ENCODE results near the gene TTC36.

Gene TTC36

GRCh38 chr11:118529584-118530175 is 2.4 kb downstream of the TTC36 start:
- no peak overlapping the region for H3K9ac ChIP-seq (ENCODE audit: insufficient read length)
- TF ChIP-seq EZH2 (IDR thresholded peaks at IDR 0.05) (no peak), FOXP2 (optimal IDR thresholded peaks at IDR 0.05; ENCODE audit: control extremely low read depth, extremely low read length, insufficient read depth) (no peak), POLR2AphosphoS5 (IDR thresholded peaks at IDR 0.05; ENCODE audit: borderline replicate concordance, low read depth, low read length) (no peak)
- no peak for DNase-seq (ENCODE audit: low read depth, low spot score)
- no peaks in the 10 kb centered on the region for H3K9me3 ChIP-seq (ENCODE audit: low read depth, low read length)
- no peak overlapping the region for H3K27ac ChIP-seq
- H3K4me3 ChIP-seq = peak overlapping the region; percentile 88
- peaks cover 6% of the 10 kb centered on the region for H3K36me3 ChIP-seq (ENCODE audit: insufficient read depth, low read length)

DNA sequence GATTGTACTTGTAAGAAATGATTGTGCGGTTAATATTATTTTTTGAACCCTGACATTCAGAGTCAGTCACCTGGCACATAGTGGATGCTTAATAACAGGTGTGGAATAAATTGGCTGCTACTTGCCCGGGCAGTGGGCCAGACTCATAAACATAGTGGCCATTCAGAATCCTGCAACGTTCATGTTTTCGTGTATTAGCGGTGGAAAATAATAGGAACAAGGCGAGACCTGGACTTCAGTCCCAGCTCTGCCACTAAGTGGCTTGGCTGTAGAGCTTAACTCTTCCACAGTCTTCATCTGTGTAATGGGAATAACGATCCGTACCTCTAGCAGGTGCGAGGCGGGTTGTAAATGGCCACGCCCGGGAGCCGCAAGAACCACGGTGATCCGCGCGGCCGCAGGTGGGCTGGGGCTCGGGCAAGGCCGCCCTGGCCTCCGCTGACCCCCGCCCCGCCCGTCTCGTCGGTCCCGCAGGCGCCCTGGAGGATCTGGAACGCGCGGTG is 3.0 kb downstream of the TTC36 start:
- H3K4me3 ChIP-seq = peak overlapping the region; percentile 88
- TF ChIP-seq FOXP2 (optimal IDR thresholded peaks at IDR 0.05; ENCODE audit: control extremely low read depth, extremely low read length, insufficient read depth) (no peak), POLR2AphosphoS5 (IDR thresholded peaks at IDR 0.05; ENCODE audit: borderline replicate concordance, low read depth, low read length) (no peak), EZH2 (IDR thresholded peaks at IDR 0.05) (no peak)
- H3K9ac ChIP-seq (ENCODE audit: insufficient read length) = peak overlapping the region; percentile 78
- DNase-seq (ENCODE audit: low read depth, low spot score) = no peak
- no peak overlapping the region for H3K27ac ChIP-seq
- H3K36me3 ChIP-seq (ENCODE audit: insufficient read depth, low read length) = peaks cover under 1% of the 10 kb centered on the region
- H3K9me3 ChIP-seq (ENCODE audit: low read depth, low read length) = no peaks in the 10 kb centered on the region

GRCh38 chr11:118530683-118531596 is 3.7 kb downstream of the TTC36 start, which contains the start of gene TMEM25:
TMEM25 (plus strand) TSS chr11:118531192; CDS start chr11:118531802, 610 bp downstream.
- Histone ChIP-seq H3K9ac (ENCODE audit: insufficient read length) (peak within 1 kb of the TSS; percentile 78), H3K36me3 (ENCODE audit: insufficient read depth, low read length) (no peaks in the 10 kb centered on the region; the same call in 1 of the 2 replicates)
- no peak for DNase-seq (ENCODE audit: low read depth, low spot score)

DNA sequence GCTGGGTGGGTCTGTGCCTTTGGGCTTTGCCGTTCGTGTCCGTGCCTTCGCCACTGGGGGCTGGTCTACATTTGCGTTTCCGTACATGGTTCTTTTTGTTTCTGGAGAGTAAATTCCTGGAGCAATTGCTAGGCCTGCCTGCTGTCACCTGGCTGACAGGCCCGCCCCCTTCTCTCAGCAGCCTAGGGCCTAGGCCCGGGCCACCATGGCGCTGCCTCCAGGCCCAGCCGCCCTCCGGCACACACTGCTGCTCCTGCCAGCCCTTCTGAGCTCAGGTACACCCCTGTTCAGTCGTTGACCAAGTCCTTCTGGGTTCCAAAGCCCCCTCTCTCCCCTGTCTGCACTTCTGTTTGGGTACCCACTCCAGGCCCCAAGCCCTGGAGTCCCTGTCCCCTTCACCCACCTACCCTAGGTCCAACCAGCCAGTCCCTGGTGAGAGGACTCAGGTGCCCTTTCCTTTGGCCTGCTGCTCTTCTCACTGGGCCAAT is 4.4 kb downstream of the TTC36 start:
- Histone ChIP-seq H3K9ac (ENCODE audit: insufficient read length) (no peak overlapping the region), H3K9me3 (ENCODE audit: low read depth, low read length) (no peaks in the 10 kb centered on the region), H3K36me3 (ENCODE audit: insufficient read depth, low read length) (no peaks in the 10 kb centered on the region; the same call in 1 of the 2 replicates), H3K4me3 (peak overlapping the region; percentile 88), H3K27ac (no peak overlapping the region)
- no peak for TF ChIP-seq POLR2AphosphoS5 (IDR thresholded peaks at IDR 0.05; ENCODE audit: borderline replicate concordance, low read depth, low read length)
- no peak for TF ChIP-seq EZH2 (IDR thresholded peaks at IDR 0.05)
- TF ChIP-seq FOXP2 (optimal IDR thresholded peaks at IDR 0.05; ENCODE audit: control extremely low read depth, extremely low read length, insufficient read depth) = no peak
- no peak for DNase-seq (ENCODE audit: low read depth, low spot score)

More at GRCh38 chr11:118530683-118531596, 3.7 kb downstream of the TTC36 start, which contains the start of gene TMEM25:
- TF ChIP-seq EZH2 (IDR thresholded peaks at IDR 0.05) (no peak), FOXP2 (optimal IDR thresholded peaks at IDR 0.05; ENCODE audit: control extremely low read depth, extremely low read length, insufficient read depth) (no peak), POLR2AphosphoS5 (IDR thresholded peaks at IDR 0.05; ENCODE audit: borderline replicate concordance, low read depth, low read length) (no peak)
- H3K4me3 ChIP-seq = peak within 1 kb of the TSS; percentile 88
- H3K9me3 ChIP-seq (ENCODE audit: low read depth, low read length) = no peaks in the 10 kb centered on the region
- no peak within 1 kb of the TSS for H3K27ac ChIP-seq

GRCh38 chr11:118532091-118532490 is 4.8 kb downstream of the TTC36 start:
- no peak overlapping the region for H3K4me3 ChIP-seq
- no peak overlapping the region for H3K27ac ChIP-seq

DNA sequence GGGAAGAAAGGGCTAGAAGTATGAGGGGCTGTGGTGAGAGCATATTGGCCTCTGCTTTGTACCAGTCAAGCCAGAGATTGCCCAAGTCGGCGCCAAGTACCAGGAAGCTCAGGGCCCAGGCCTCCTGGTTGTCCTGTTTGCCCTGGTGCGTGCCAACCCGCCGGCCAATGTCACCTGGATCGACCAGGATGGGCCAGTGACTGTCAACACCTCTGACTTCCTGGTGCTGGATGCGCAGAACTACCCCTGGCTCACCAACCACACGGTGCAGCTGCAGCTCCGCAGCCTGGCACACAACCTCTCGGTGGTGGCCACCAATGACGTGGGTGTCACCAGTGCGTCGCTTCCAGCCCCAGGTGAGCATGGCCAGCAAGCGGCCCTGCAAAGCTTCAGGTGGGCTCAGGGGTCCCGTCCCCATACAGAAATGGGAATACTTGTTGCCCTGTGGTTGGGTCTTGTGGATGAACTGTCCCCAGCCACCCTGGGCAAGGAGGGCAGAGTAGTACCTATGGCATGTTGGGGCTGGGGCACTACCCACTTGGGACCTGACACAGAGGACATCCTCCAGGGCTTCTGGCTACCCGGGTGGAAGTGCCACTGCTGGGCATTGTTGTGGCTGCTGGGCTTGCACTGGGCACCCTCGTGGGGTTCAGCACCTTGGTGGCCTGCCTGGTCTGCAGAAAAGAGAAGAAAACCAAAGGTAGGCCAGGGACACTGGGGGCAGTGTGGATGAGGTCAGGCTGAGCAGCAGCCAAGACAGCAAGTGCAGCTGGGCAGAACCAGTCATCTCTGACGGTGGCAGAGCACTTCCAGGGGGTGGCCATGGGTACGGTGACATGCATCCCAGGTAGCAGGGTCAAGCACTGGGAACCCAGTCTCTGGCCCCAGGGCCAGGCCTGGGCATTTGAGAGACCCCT is 5.8 kb downstream of the TTC36 start:
- no peak overlapping the region for H3K9ac ChIP-seq (ENCODE audit: insufficient read length)
- TF ChIP-seq POLR2AphosphoS5 (IDR thresholded peaks at IDR 0.05; ENCODE audit: borderline replicate concordance, low read depth, low read length) (no peak), FOXP2 (optimal IDR thresholded peaks at IDR 0.05; ENCODE audit: control extremely low read depth, extremely low read length, insufficient read depth) (no peak), EZH2 (IDR thresholded peaks at IDR 0.05) (no peak)
- H3K4me3 ChIP-seq = no peak overlapping the region
- H3K9me3 ChIP-seq (ENCODE audit: low read depth, low read length) = no peaks in the 10 kb centered on the region
- no peak for DNase-seq (ENCODE audit: low read depth, low spot score)
- no peak overlapping the region for H3K27ac ChIP-seq
- no peaks in the 10 kb centered on the region for H3K36me3 ChIP-seq (ENCODE audit: insufficient read depth, low read length)

More at GRCh38 chr11:118532091-118532490, 4.8 kb downstream of the TTC36 start:
- no peak for DNase-seq (ENCODE audit: low read depth, low spot score)
- Histone ChIP-seq H3K9ac (ENCODE audit: insufficient read length) (no peak overlapping the region), H3K36me3 (ENCODE audit: insufficient read depth, low read length) (no peaks in the 10 kb centered on the region; the same call in 1 of the 2 replicates), H3K9me3 (ENCODE audit: low read depth, low read length) (no peaks in the 10 kb centered on the region)
- TF ChIP-seq FOXP2 (optimal IDR thresholded peaks at IDR 0.05; ENCODE audit: control extremely low read depth, extremely low read length, insufficient read depth) (no peak), EZH2 (IDR thresholded peaks at IDR 0.05) (no peak), POLR2AphosphoS5 (IDR thresholded peaks at IDR 0.05; ENCODE audit: borderline replicate concordance, low read depth, low read length) (no peak)

Measured in SK-N-MC (cell line).